ENCODE data around the gene SUSD6. TPM values are rescaled to one million over a fixed set of nuclear protein-coding genes. Genes with fewer than 3 reads are reported as not detected.
A peak's percentile ranks its signal among the peaks of the same experiment; 100 is the strongest.

SUSD6 gene
- total RNA-seq, 1 experiment from 2014 or later = 3.7 TPM

DNA sequence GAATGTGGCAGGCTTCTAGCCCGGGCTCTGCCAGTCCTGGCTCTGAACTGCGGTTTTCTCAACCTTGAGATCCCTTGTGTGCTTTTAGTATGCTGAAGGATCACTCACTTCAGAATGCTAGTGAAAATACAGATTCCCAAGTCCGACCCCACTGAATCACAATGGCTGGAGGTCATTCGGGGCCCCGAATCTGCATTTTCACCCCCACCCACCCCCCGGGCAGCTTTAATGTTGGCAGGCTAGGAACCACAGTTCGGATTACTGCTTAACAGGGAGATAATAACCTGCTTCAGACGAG is 573 bp upstream of the SUSD6 start:
- DNase-seq = no peak
- H3K27ac ChIP-seq (ENCODE audit: insufficient read length, low read depth, low read length) = no peak overlapping the region
- H4K5ac ChIP-seq (ENCODE audit: insufficient read length, low read depth, low read length) = no peak overlapping the region
- TF ChIP-seq, protein P1, sequence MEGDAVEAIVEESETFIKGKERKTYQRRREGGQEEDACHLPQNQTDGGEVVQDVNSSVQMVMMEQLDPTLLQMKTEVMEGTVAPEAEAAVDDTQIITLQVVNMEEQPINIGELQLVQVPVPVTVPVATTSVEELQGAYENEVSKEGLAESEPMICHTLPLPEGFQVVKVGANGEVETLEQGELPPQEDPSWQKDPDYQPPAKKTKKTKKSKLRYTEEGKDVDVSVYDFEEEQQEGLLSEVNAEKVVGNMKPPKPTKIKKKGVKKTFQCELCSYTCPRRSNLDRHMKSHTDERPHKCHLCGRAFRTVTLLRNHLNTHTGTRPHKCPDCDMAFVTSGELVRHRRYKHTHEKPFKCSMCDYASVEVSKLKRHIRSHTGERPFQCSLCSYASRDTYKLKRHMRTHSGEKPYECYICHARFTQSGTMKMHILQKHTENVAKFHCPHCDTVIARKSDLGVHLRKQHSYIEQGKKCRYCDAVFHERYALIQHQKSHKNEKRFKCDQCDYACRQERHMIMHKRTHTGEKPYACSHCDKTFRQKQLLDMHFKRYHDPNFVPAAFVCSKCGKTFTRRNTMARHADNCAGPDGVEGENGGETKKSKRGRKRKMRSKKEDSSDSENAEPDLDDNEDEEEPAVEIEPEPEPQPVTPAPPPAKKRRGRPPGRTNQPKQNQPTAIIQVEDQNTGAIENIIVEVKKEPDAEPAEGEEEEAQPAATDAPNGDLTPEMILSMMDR (conservative IDR thresholded peaks at IDR 0.05) = no peak
- H3K4me1 Mint-ChIP-seq = peaks cover 32 to 42% of the 10 kb centered on the region in 2 experiments
- H3K27ac Mint-ChIP-seq = peak overlapping the region; percentile 25 to 93 (median 87); a peak in 5 of 7 replicates
- H3K4me3 Mint-ChIP-seq = peak overlapping the region; percentile 76 to 88
- H3K4ac ChIP-seq (ENCODE audit: low read depth, low read length) = no peak overlapping the region
- no peak overlapping the region for H2BK12ac ChIP-seq (ENCODE audit: insufficient read length, low read depth, low read length)
- H2BK120ac ChIP-seq (ENCODE audit: low read depth, low read length, poor library complexity, severe bottlenecking) = no peak overlapping the region
- H3K36me3 Mint-ChIP-seq (ENCODE audit: insufficient read depth in 1 of 3, low read depth in 3 of 3) = no peaks in the 10 kb centered on the region; a peak in 1 of 7 replicates
- H4K8ac ChIP-seq (replicated peaks; ENCODE audit: insufficient read length, low read depth, low read length) = no peak overlapping the region
- no peak overlapping the region for H3K14ac ChIP-seq (ENCODE audit: insufficient read depth, low read length)
- no peaks in the 10 kb centered on the region for H3K4me1 ChIP-seq (ENCODE audit: insufficient read depth, low read length)
- no peak overlapping the region for H3K56ac ChIP-seq (ENCODE audit: insufficient read length, low read depth, low read length)
- no peak overlapping the region for H2BK5ac ChIP-seq (ENCODE audit: insufficient read length, low read length)
- H4K91ac ChIP-seq (ENCODE audit: insufficient read length, low read depth, low read length) = no peak overlapping the region
- no CpG with 5 or more reads among the region's 8 CpGs for WGBS (ENCODE audit: extremely low coverage, insufficient read length, low lambda C conversion rate)
- no peak overlapping the region for H3T11ph ChIP-seq (ENCODE audit: low read length)
- H4K20me1 ChIP-seq (ENCODE audit: control insufficient read depth, insufficient read depth, insufficient read length) = no peaks in the 10 kb centered on the region
- H3K9me3 Mint-ChIP-seq = no peaks in the 10 kb centered on the region
- no peaks in the 10 kb centered on the region for H3K9me3 ChIP-seq (ENCODE audit: control insufficient read depth, low read depth, low read length)
- peaks cover 12% of the 10 kb centered on the region for H3K27me3 Mint-ChIP-seq (ENCODE audit: low read depth)
- no peak overlapping the region for H2AFZ ChIP-seq (ENCODE audit: low read length)
- no peak overlapping the region for H2BK15ac ChIP-seq (ENCODE audit: low read depth, low read length)
- peak overlapping the region; percentile 2 for H3K9ac ChIP-seq (ENCODE audit: extremely low read depth, insufficient read length, low read length)
- H2AK5ac ChIP-seq (ENCODE audit: insufficient read length, low read length) = no peak overlapping the region
- H3K79me1 ChIP-seq (ENCODE audit: insufficient read depth, low read depth, low read length, poor library complexity, severe bottlenecking) = no peaks in the 10 kb centered on the region
- no peaks in the 10 kb centered on the region; the same call in 1 of the 2 replicates for H3K27me3 ChIP-seq (ENCODE audit: insufficient read depth, low read length)
- peaks cover 11% of the 10 kb centered on the region for H3K23me2 ChIP-seq (ENCODE audit: insufficient read length, low read depth, low read length, poor library complexity, severe bottlenecking)
- H3K18ac ChIP-seq (ENCODE audit: insufficient read length, low read depth, low read length) = no peak overlapping the region
- peak overlapping the region; percentile 53 for H3K4me2 ChIP-seq (ENCODE audit: insufficient read depth, insufficient read length, low read length)
- no peak overlapping the region for H2BK20ac ChIP-seq (ENCODE audit: low read depth, low read length, poor library complexity, severe bottlenecking)
- H3K79me2 ChIP-seq (ENCODE audit: insufficient read depth, low read length) = 0 out of 2 replicates have a peak, but pooled peaks cover 2% of the 10 kb centered on the region
- no peak overlapping the region for H3K23ac ChIP-seq (ENCODE audit: insufficient read length, low read depth, low read length)
